HS-27A (cell line): ENCODE results near the gene ARHGEF17.
"Not testable (repeated sequence)": the region's sequence is repeated elsewhere in the genome, so short reads cannot be mapped to it uniquely, and the experiment has no call there.

ENCODE experiments used
- DNase-seq: peaks from one replicate; pipeline ENCODE4 v3.0.0-alpha.2; 2012; ENCODE audit warnings: low read depth, missing footprints

ARHGEF17 gene, protein sequence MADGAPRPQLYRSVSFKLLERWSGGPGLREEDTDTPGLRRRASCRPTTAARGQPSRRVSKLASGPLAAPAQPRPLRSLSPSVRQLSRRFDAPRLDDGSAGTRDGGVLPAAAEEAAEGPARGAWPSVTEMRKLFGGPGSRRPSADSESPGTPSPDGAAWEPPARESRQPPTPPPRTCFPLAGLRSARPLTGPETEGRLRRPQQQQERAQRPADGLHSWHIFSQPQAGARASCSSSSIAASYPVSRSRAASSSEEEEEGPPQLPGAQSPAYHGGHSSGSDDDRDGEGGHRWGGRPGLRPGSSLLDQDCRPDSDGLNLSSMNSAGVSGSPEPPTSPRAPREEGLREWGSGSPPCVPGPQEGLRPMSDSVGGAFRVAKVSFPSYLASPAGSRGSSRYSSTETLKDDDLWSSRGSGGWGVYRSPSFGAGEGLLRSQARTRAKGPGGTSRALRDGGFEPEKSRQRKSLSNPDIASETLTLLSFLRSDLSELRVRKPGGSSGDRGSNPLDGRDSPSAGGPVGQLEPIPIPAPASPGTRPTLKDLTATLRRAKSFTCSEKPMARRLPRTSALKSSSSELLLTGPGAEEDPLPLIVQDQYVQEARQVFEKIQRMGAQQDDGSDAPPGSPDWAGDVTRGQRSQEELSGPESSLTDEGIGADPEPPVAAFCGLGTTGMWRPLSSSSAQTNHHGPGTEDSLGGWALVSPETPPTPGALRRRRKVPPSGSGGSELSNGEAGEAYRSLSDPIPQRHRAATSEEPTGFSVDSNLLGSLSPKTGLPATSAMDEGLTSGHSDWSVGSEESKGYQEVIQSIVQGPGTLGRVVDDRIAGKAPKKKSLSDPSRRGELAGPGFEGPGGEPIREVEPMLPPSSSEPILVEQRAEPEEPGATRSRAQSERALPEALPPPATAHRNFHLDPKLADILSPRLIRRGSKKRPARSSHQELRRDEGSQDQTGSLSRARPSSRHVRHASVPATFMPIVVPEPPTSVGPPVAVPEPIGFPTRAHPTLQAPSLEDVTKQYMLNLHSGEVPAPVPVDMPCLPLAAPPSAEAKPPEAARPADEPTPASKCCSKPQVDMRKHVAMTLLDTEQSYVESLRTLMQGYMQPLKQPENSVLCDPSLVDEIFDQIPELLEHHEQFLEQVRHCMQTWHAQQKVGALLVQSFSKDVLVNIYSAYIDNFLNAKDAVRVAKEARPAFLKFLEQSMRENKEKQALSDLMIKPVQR (N-terminal part only)

DNA sequence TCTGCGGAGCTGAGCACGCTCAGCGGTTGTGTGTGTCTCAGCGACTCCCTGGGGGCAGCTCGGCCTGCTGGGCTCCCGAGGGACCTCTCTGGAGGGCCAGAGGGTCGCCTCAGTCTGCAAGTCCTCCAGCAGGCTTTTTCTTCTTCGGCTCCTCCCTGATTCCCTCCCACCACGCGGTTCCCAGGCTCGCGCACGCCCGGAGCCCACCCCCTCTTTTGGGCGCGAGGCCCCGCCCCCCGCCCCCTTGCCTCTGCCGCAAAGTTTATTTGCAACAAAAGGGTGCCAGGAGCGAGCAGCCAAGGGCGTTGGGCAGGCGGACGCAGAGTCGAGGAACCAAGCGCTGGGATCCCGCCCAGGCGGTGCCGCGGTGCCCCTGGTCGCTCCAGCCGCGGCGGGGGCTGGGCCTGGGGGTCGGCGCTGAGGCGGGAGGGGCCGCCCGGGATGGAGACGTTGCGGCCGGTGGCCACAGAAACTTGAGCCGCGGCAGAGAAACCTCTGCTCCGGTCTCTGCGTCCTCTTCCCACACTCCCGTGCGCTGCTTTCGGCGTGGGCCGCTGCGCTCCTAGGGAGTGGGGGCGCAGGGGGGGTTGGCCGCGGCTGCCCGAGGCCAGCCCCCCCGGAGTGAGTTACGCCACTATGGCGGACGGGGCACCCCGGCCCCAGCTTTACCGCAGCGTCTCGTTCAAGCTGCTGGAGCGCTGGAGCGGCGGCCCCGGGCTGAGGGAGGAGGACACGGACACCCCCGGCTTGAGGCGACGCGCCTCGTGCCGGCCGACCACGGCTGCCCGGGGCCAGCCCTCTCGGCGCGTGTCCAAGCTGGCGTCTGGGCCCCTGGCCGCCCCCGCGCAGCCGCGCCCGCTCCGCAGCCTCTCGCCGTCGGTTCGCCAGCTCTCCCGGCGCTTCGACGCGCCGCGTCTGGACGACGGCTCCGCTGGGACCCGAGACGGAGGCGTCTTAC, at the start of gene ARHGEF17:
Gene ARHGEF17 (plus strand): TSS at position 274 of the 958 bp plus-strand sequence. CDS start 363 bp downstream, at position 637.
- no peak for DNase-seq

DNA sequence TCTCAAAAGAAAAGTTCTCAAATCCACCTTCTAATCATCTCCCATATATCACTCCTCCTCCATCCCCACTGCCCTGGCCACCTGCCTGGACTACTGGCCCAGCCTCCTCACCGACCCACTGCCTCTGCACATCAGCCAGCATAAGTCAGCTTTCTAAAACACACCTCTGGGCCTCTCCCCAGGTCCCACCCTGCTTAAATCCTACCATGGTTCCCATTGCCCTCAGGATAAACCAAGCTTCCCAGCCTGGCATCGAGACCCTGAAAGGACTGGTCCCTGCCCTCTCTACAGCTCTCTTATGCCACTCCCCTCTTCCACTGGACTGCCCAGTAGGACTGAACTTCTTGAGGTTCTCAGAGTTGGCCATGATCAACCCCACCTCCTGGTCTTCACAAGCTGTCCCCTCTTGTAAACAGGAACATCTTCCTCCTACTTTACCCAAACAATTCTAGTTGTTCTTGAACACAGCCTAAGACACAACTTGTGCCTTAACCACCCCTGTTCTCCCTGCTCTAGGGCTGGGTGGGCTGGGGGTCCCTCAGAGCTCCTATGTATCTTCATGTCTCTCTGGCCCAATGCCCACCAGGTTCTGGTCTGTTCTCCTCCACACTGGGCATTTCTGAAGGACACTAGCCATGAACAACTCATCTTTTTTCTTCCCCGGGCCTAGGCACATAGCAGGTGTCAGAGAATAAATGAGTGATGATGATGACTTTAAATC, 48.5 kb upstream of the ARHGEF17 start:
- no peak for DNase-seq

DNA sequence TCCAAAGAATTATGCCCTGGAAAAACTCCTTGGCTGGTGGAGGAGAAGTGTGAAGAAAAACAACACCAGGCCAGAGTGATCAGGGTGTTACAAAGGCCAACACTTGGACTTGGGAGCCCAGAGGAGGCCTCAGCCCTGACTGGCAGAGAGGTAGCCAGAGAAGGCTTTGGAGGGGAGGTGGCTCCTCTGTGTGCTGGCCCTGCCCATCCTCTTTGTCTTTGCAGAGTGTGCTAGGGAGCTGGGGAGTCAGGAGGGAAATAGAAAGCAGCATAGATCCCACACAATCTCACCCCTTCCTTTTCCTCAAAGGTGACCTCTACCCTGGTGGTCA, 48.0 kb upstream of the ARHGEF17 start:
- no peak for DNase-seq

DNA sequence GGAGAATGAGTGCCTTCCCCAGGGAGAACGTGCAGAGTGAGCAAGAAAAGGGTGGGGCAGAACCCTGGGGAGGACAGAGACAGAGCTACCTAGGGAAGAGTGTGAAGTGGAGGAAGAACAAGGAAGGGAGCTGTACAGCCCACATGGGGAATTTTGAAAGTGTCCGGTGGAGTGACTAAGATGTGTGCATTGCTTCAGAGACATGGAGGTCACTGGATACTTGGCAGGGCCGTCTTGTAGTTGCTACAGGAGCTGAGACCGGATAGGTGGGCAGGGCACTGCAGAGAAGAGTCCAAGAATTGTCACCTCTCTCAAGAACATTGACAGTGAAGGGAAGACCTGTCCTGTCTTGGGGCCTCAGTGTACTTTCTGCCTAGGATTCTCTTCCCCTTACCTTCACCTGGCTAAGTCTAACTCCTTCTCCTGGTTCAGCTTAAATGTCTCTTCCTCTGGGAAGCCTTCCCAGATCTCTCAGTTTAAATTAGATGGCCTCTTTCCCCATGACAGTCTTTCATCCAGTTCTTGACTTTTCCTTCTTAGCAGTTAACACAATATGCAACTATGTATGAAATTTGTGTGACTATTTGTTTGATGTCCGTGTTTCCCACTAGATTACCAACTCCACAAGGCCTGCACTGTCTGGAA, 45.1 kb upstream of the ARHGEF17 start:
- no peak for DNase-seq

DNA sequence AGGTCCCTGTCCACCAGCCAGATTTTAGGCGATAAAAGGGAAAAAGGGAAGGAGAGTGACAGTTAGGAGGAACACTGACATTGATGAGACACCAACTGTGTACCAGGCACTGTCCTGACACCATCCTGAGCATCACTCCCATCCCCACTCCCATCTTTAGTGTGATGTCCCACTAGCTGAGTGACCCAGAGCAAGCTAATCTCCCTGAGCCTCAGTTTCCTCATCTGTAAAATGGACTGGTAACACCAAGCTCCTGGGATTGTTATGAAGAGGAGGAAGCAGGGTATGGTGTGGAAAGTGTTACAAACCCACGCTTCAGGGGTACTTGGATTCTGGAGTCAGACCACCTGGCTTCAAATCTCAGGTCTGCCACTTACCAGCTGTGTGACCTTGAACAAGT, 44.4 kb upstream of the ARHGEF17 start:
- DNase-seq = no peak

DNA sequence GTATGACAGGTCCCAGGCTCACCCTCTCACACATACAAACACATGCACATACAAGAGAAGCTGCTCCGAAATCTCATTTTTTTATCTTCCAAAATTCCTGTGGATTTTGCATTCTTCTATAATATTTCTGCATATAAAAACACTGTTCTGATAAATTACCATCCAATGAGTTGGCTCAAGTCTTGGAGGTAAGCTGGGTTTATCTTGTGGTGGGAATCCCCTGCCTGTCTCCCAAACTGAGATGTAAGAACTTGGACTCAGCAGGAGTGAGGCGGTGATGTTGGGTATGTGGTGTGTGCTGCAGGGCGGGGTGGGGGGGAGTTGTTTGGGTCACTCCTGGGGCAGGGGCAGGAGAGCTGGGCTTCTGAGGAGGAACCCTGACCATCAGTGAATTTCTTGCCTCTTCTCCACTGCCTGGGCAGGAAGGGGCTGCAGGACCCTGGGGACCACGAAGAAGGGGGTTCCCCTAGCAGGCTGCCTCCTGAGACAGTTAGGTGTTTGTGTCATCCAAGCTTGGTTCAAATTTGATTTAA, 42.7 kb upstream of the ARHGEF17 start:
- no peak for DNase-seq

DNA sequence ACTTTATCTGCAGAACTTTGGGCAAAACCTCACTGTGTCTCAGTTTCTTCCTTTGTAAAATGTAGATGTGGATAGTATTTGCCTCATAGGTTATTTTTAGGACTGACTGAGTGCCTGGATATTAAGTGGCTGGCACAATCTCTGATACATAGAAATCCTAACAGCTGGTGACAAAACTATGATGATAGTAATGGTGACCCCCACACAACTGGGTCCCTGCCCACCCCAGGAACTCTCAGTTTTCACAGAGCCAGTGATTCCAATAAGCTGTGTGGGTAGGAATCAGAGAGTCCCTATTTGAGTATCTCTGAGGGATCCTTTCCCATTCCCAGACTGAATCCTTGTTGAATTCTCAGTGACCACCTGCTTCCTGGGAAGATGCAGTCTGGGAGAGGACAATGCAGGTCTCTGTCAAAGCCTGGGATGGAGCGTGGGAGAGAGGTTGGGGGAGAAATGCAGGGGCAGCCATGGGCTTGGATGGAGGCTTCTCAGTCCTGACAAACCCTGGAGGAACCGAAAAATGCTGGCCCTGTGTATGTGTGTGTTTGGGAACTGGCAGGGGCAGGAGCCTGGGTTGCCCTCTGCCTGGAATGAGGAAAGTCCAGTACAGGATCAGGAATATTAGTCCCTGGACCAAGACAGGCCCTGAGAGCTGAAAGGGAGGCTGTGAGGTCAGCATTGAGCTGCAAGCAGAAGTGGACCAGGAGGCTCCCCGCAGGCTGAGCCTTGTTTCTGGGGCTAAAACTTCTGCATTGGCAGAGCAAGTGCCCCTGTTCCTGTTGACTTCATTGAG, 42.0 kb upstream of the ARHGEF17 start:
- DNase-seq = no peak

DNA sequence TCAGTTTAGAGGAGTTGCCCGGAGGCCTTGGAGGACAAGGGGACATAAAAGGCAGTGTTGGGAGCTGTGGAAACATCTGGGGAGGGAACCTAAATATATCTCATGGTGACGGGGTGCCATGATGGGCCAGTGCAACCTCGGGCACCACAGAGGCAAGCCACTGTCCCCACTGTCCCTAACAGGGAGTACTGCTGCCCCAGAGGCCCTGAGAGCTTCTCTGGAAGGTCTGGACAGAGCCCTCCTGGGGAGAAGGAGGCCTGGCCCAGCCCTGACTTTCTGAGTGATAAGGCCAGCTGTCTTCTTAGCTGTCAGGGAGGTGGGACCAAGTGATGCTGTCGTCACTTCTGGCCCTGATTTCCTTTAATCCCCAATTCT, 41.4 kb upstream of the ARHGEF17 start:
- DNase-seq = no peak

DNA sequence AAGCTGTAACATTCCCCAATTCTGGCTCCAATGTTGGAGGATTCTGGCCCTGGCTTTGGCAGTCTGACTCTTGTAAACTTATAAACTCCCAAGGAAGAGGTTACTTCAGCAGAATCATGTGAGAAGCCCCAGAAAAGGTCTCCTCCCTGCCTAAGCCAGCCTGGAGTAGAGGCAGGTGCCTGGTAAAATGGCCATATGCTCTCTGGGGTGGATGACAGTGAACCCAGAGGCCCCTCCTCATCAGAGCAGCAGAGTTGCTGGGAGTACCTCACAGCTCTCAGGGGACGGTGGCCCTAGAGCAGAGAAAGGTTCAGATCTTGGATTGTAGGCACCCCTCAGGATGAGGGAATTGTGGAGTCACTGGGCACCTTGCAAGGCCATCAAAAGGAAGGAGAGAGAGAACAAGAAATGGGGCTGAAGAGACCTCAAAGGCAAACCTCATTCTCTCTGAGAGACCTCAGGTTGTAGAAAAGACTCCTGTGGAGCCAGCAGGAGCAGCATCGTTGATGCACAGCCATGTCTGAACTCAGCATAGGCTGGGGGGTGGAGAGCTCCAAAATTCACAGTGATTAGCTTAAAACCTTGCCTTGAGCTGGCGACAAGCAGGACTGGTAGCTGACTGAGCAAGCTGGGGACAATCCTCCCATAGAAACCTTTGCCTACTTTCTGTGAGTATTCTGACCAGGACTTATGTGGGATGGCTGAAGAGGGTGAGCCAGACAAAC, 40.8 kb upstream of the ARHGEF17 start:
- no peak for DNase-seq

DNA sequence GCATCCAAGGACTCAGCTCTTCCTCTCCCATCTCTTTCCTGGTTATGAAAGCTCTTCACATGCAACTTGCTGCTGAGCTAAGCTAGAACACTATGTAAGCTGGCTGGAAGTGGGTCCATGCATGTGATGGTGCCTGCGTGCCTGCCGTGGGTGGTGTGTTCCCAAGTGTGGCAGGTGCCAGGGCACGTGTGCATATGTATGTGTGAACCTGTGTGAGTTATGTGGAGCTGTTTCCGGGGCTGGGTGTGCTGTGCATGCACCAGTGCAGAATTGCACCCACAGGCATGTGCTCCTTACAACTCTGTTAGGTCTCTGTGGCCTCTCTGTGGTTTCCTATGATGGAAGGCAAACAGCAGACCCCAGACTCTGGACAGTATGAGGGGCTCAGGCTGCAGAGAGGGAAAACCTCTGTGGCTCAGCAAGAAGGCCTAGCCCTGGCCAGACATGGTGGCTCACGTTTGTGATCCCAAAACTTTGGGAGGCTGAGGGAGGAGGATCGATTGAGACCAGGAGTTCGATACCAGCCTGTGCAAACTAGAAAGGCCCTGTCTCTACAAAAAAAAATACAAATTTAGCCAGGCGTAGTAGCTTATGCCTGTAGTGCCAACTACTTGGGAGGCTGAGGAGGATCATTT, 40.1 kb upstream of the ARHGEF17 start:
- DNase-seq = no peak

DNA sequence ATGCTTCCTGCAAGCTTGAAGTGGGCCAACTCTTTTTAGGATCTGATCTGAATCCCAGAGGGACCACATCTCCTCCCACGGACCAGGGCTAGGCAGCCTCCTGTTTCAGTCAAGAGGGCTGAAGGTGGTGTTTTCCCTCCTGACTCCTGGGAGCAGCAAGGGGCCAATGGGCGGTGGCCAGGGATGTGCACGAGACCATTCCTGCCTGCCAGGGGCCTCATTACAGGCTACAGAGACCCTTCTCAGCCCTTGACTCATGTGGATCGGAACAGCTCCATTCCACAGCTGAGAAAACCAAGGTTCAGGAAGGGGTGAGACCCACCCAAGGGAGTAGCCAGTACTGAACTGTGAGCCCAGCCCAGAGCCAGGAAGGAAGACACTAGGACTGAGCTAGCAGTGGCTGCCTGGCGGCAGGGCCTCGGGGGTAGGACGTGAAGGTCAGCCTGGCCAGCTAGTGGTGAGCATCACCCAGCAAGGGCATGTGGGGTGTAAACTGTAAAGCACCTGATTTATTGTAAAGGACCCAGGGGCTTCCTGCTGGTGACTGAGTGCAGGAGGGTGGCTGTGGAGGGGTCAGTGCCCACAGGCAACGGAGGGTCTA, 39.3 kb upstream of the ARHGEF17 start:
- DNase-seq = no peak

DNA sequence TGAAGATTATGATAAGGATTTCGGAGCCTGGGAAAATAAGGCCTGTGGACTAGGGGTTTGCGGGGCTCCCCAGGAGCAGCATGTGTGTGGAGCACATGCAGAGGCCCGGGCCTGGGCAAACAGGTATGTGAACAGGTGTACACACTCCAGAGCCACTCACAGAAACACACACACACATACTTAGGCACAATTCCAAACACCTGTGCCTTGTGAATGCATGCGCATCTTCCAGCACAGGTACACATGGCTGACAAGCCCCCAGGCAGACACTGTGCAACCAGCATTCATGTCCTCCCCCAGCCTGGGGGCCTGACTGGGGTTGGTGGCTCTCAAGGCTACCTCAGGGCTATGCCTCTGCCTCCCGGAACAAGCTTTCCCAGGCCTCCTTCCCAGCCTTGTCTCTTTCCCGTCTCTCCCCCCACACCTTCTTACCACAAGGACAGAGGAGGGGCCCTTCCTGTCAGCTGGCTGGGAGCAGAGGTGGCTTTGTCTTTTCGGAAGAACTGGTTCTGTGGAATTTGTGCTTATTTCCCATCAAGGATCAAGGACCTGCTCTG, 38.5 kb upstream of the ARHGEF17 start:
- no peak for DNase-seq

DNA sequence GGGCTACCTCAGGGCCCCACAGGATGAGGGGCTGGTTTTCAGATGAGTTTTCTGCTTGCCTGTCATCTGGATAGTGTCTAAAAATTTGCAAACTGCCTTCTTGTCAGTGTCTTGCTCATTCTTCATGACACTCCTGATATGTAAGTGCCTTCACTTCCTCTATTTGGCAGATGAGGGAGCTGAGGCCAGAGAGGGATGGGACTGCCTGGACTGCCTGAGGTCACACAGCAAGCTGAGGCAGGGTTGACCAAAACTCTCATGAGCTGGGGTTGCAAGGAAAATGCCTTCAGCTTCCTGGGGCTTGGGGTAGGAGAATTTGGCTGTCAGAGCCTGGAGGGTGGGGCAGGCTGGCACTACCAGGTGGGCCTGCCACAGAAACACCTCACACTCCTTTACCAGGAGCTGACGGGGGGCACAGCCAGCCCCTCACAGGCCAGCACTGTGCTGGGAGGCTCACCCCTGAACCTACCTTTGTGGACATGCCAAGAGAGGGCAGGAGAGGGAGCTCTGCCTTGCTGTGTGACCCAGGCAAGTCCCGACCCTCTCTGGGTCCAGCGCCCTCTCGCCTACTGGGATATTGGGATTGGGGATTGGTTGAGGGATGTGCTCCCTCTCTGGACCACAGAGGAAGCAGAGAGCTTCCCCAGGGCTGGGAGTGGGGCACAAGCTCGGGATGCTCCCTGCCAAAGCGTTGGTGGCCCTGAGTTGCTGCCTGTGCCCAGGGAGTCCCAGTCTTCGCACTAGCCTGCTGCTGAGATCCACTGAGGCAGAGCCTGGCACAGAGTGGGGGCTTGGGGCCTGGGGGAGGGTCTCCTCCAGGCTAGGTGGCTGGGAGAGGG, 37.8 kb upstream of the ARHGEF17 start:
- DNase-seq = no peak

DNA sequence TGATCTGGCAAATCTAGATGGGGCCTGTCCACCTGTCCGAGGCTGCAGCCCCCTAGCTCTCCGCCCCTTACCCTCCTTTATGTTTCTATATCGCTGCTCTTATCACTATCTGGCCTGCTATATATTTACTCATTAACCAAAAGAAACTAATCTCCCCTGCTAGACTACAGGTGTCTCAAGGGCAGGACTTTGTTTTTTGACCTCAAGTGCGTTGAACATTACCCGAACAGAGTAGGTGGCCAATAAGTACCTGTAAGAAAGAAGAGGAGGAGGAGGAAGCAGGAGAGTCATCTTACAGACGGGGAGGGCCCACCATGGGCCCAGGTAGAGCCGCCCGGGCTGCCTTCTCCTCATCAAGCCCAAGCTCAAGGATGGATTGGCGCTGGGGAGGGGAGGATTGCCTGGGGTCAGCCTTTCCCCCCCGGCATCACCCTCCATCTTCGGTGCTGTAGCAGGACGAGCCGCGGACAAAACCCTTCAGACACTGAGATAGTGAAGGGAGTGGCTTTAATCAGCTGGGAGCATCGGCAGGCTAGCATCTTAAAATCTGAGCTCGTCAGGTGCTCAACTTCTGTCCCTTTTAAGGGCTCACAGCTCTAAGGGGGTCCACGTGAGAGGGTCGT, 37.1 kb upstream of the ARHGEF17 start:
- DNase-seq = no peak

DNA sequence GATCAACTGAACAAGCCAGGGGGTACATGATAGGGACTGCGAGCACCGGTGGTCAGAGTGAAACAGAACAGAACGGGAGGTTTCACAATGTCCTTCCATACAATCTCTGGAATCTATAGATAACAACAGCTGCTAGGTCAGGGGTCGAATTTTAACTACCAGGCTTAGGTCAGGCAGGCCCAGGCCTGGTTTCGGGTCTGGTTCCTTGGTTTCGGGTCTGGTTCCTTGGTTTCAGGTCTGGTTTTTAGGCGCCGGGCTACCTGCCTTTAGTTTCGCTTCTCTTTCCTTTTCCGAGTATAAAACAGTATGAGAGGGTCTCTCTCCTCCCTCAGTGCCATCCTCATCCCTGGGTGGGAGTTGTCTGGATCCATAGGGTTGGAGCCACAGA, 36.6 kb upstream of the ARHGEF17 start:
- DNase-seq = not testable (repeated sequence)
